ENCODE measurements around the gene DCTPP1.
"Not testable (repeated sequence)": the region's sequence is repeated elsewhere in the genome, so short reads cannot be mapped to it uniquely, and the experiment has no call there.

DCTPP1 gene

DNA sequence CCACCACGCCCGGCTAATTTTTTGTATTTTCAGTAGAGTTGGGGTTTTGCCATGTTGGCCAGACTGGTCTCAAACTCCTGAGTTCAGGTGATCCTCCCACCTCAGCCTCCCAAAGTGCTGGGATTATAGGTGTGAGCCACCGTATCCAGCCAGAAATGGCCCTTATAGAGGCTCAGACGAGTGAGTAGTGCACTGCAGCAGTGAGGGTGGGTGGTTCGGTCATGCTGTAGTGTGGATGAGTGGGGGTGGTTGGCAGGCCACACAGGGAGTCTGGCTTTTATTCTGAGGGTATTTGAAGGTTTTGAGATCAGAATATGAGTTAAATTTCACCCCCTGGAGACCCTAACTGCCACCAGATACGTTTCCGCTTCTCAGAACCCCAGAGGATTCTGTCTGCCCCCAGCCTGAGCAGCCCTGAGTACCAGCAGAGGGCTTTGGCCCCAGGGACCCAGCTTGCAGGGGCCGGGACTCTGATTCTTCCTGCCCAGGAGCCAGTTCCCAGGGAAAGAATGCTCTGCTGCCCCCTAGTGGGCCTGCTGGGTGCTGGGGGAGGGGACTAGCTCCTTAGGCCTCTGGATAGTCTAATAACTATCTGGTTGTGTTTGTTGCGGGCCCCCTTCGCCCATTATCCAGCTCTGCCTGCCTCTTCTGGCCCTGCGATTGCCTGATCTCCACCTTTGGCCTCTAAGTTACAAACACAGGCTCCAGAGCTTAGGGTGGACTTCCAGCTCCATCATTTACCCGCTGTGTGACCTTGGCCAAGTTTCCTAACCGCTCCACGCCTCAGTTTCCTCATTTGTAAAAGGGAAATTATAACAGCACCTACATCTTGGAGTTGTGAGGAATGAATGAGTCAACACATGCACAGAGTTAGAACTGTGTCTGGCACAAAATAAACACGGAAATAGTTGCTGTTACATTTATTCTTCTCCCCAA lies 20.4 kb downstream of the DCTPP1 start:
- FAIRE-seq: no peak

GRCh38 chr16:30407804-30408534 lies 21.9 kb downstream of the DCTPP1 start:
- no peak for FAIRE-seq

GRCh38 chr16:30407102-30407803 lies 22.6 kb downstream of the DCTPP1 start, which contains the start of gene ZNF771:
ZNF771 (plus strand) TSS chr16:30407606; CDS start chr16:30408054, 448 bp downstream.
- no peak for FAIRE-seq

GRCh38 chr16:30406795-30407101 lies 23.1 kb downstream of the DCTPP1 start:
- FAIRE-seq: no peak

GRCh38 chr16:30401768-30402425 lies 27.9 kb downstream of the DCTPP1 start:
- no peak for FAIRE-seq

DNA sequence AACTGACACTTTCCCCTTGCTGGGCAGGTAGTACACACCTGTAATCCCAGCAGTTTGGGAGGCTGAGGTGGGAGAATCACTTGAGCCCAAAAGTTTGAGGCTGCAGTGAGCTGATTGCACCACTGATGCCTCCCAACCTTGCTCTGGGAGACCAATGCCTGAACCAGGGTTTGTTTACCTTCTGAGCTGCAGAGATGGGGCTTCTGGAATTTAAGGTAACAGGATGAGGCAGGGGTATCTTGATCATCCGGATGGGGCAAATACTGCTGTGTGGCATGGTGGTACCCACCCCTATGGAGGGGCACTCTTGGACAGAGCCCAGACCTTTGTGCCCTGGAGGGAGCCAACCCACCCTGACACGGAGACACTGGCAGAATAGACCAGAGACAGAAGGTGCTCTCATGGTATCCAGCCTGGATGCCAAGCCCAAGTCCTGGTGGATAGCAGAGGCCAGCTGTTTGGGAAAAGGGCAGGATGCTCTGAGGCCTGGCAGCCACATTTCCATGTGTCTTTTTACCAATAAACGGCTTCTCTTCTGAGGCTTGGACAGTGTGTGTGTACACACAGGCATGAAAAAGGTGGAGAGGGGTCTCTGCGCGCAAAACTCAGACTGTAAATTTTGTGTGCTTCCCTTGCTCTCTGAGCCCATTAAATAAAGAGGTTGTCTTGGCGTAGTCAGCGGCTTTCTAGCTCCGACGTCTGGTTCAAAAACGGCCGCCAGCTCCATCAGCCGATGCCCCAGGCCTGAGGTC lies 30.2 kb downstream of the DCTPP1 start:
- no peak for FAIRE-seq

- FAIRE-seq: no peak
Measured at GRCh38 chr16:30398661-30399434, 31.0 kb downstream of the DCTPP1 start.

- FAIRE-seq: no peak
Measured at GRCh38 chr16:30397776-30398660, 31.8 kb downstream of the DCTPP1 start.

- FAIRE-seq: no peak
Measured at GRCh38 chr16:30397056-30397455, 32.8 kb downstream of the DCTPP1 start.

- FAIRE-seq: not testable (repeated sequence)
Measured at GRCh38 chr16:30396627-30397026, 33.2 kb downstream of the DCTPP1 start.

GRCh38 chr16:30395992-30396585 lies 33.7 kb downstream of the DCTPP1 start:
- FAIRE-seq: no peak

DNA sequence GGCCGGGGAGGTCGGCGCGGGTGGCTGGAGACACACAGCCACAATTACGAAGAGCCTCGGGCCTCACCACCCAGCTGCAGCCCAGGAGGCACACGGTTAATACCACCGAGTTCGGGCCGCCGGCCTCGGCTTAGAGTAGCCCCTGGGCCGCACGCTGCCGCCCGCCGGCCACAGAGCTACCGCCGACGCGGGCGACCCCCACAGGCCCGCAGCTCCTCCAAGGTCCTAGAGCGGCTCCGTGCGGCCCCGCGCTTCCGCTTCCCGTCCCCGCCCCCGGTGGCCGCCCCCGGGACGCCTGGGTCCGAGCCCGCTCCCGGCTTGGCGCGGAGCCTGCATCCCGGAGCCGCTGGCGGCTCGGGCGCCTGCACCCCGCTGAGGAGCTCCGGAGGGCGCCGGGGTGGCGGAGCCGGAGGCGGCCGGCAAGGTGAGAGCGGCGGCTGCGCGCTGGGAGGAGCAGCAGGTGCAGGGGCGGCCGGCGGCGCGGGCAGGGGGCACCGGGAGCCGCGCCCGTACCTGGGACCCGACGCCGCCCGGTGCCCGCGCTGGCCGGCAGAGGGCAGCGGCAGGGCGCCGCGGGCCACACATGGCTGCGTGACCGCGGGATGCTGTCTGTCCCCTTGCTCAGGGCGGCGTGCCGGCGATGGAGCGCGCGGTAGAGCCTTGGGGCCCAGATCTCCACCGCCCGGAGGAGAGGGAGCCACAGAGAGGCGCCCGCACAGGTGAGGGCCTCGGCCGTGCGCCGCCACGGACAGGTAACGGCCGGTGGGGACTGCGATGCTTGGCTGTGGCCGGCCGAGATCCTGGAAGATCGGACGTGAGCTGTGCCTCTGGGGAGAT lies 34.5 kb downstream of the DCTPP1 start, which contains the start of gene ZNF48:
Gene ZNF48, plus strand, starts transcription at position 266 of the 837 bp plus-strand sequence. Its CDS starts 375 bp downstream, at position 641.
- FAIRE-seq: no peak

- no peak for FAIRE-seq
Measured at GRCh38 chr16:30394592-30395154, 35.2 kb downstream of the DCTPP1 start.

DNA sequence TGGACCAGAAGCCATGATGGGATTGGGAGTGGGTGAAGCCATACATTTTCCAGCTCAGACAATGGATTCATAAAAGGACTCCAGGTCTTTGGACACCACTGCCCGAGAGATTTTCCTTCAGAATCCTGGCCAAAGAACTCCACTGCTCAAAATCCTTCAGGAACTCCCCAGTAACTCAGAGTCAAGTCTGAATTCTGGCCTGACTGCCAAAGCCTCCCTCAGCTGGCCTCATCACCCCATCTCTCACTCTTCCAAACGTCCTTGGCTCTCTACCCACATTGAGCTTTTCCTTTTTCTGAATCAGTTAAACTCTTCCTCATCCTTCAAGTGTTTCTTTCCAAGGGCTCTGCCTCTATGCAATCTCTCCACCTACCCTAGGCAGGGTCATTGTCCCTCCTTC lies 46.3 kb downstream of the DCTPP1 start:
- no peak for FAIRE-seq

- FAIRE-seq: no peak
Measured at GRCh38 chr16:30382111-30382881, 47.5 kb downstream of the DCTPP1 start, which contains the start of gene SEPTIN1. SEPTIN1 (minus strand) TSS chr16:30382561; CDS start chr16:30382542, 19 bp downstream.

GRCh38 chr16:30381291-30382041 lies 48.4 kb downstream of the DCTPP1 start:
- no peak for FAIRE-seq

- FAIRE-seq: no peak
Measured at GRCh38 chr16:30380803-30381208, 49.0 kb downstream of the DCTPP1 start.

Measured in TTC549 (cell line).